Measurements from ENCODE around the gene UBXN7. TPM values are rescaled to one million over a fixed set of nuclear protein-coding genes. Genes with fewer than 3 reads are reported as not detected.

The UBXN7 gene
- polyA plus RNA-seq, 1 donor from 2014 or later = 19.6 TPM

GRCh38 chr3:196440041-196440537, 7.9 kb upstream of the UBXN7 start:
- no peak for TF ChIP-seq RAD21 (conservative IDR thresholded peaks at IDR 0.05)
- TF ChIP-seq REST (IDR thresholded peaks at IDR 0.05; ENCODE audit: borderline replicate concordance) = no peak
- TF ChIP-seq MXI1 (conservative IDR thresholded peaks at IDR 0.05; ENCODE audit: poor library complexity, severe bottlenecking) = no peak
- no peak for TF ChIP-seq CTCF (IDR thresholded peaks at IDR 0.05; ENCODE audit: poor library complexity, severe bottlenecking)
- TF ChIP-seq EP300 (conservative IDR thresholded peaks at IDR 0.05; ENCODE audit: poor library complexity, severe bottlenecking) = no peak
- TF ChIP-seq EZH2 (IDR thresholded peaks at IDR 0.05; ENCODE audit: borderline replicate concordance, insufficient read depth, low read length, poor library complexity, severe bottlenecking) = no peak
- TF ChIP-seq TAF1 (IDR thresholded peaks at IDR 0.05; ENCODE audit: low read depth) = no peak
- TF ChIP-seq POLR2AphosphoS5 (IDR thresholded peaks at IDR 0.05) = no peak
- no peak for TF ChIP-seq SMC3 (conservative IDR thresholded peaks at IDR 0.05; ENCODE audit: poor library complexity)
- Histone ChIP-seq H3K4me3 (ENCODE audit: low read length) (no peak overlapping the region), H2AFZ (ENCODE audit: low read depth, low read length) (no peak overlapping the region), H4K20me1 (ENCODE audit: insufficient read depth) (no peaks in the 10 kb centered on the region), H3K36me3 (ENCODE audit: insufficient read depth, low read length) (no peaks in the 10 kb centered on the region), H3K4me2 (ENCODE audit: low read length) (no peak overlapping the region), H3K27me3 (ENCODE audit: insufficient read depth, low read depth, low read length) (no peaks in the 10 kb centered on the region), H3K9me2 (ENCODE audit: insufficient read depth, low read length) (no peaks in the 10 kb centered on the region), H3K9me3 (ENCODE audit: low read length) (no peaks in the 10 kb centered on the region), H3K9ac (ENCODE audit: low read length) (no peak overlapping the region), H3K27ac (ENCODE audit: low read length) (no peak overlapping the region), H3F3A (ENCODE audit: insufficient read depth, low read length, poor library complexity, severe bottlenecking) (no peaks in the 10 kb centered on the region), H3K79me2 (replicated peaks; ENCODE audit: insufficient read depth, low read length) (no peaks in the 10 kb centered on the region)

- Histone ChIP-seq H3K36me3 (ENCODE audit: insufficient read depth, low read length) (no peaks in the 10 kb centered on the region), H3K9me2 (ENCODE audit: insufficient read depth, low read length) (no peaks in the 10 kb centered on the region), H3K4me2 (ENCODE audit: low read length) (peak overlapping the region; percentile 78), H3K27ac (ENCODE audit: low read length) (peak overlapping the region; percentile 96), H3K27me3 (ENCODE audit: insufficient read depth, low read depth, low read length) (no peaks in the 10 kb centered on the region), H3K4me3 (ENCODE audit: low read length) (peak overlapping the region; percentile 99), H3K9me3 (ENCODE audit: low read length) (no peaks in the 10 kb centered on the region), H3K79me2 (replicated peaks; ENCODE audit: insufficient read depth, low read length) (peaks cover 54% of the 10 kb centered on the region), H2AFZ (ENCODE audit: low read depth, low read length) (peak overlapping the region; percentile 91), H3K9ac (ENCODE audit: low read length) (peak overlapping the region; percentile 97), H3F3A (ENCODE audit: insufficient read depth, low read length, poor library complexity, severe bottlenecking) (peaks cover 7% of the 10 kb centered on the region), H4K20me1 (ENCODE audit: insufficient read depth) (no peaks in the 10 kb centered on the region)
- TF ChIP-seq MXI1 (conservative IDR thresholded peaks at IDR 0.05; ENCODE audit: poor library complexity, severe bottlenecking) (peak; percentile 21), SMC3 (conservative IDR thresholded peaks at IDR 0.05; ENCODE audit: poor library complexity) (no peak), REST (IDR thresholded peaks at IDR 0.05; ENCODE audit: borderline replicate concordance) (peak; percentile 23), POLR2AphosphoS5 (IDR thresholded peaks at IDR 0.05) (no peak), RAD21 (conservative IDR thresholded peaks at IDR 0.05) (no peak)
Observed at GRCh38 chr3:196431181-196432136, 768 bp downstream of the UBXN7 start.
